ENCODE results near the gene GALNT5.
"Not testable (repeated sequence)": the region's sequence is repeated elsewhere in the genome, so short reads cannot be mapped to it uniquely, and the experiment has no call there.

Gene GALNT5

GRCh38 chr2:157271590-157272203 is 14.2 kb downstream of the GALNT5 start:
- in situ Hi-C loops (cut with HindIII; ENCODE audit: low sequenced_read_pairs), result no loop called here
- H3K4me3 ChIP-seq (ENCODE audit: low read depth, low read length), result no peak overlapping the region
- TF ChIP-seq CTCF (IDR thresholded peaks at IDR 0.05; ENCODE audit: low read depth, low read length, missing control alignments), result no peak
- DNase-seq (ENCODE audit: low read depth), result no peak

GRCh38 chr2:157279311-157279710 is 21.8 kb downstream of the GALNT5 start:
- DNase-seq (ENCODE audit: low read depth); H3K4me3 ChIP-seq (ENCODE audit: low read depth, low read length); in situ Hi-C loops (cut with HindIII; ENCODE audit: low sequenced_read_pairs): not testable (repeated sequence)

- no peak for TF ChIP-seq CTCF (IDR thresholded peaks at IDR 0.05; ENCODE audit: low read depth, low read length, missing control alignments)
- no peak for DNase-seq (ENCODE audit: low read depth)
- in situ Hi-C loops (cut with HindIII; ENCODE audit: low sequenced_read_pairs), result no loop called here
- H3K4me3 ChIP-seq (ENCODE audit: low read depth, low read length), result no peak overlapping the region
Observed at GRCh38 chr2:157281316-157281715, 23.8 kb downstream of the GALNT5 start.

GRCh38 chr2:157283468-157283867 is 26.0 kb downstream of the GALNT5 start:
- no peak for DNase-seq (ENCODE audit: low read depth)
- in situ Hi-C loops (cut with HindIII; ENCODE audit: low sequenced_read_pairs), result no loop called here
- no peak overlapping the region for H3K4me3 ChIP-seq (ENCODE audit: low read depth, low read length)
- TF ChIP-seq CTCF (IDR thresholded peaks at IDR 0.05; ENCODE audit: low read depth, low read length, missing control alignments), result no peak

GRCh38 chr2:157287160-157287559 is 29.7 kb downstream of the GALNT5 start:
- in situ Hi-C loops (cut with HindIII; ENCODE audit: low sequenced_read_pairs), result no loop called here
- TF ChIP-seq CTCF (IDR thresholded peaks at IDR 0.05; ENCODE audit: low read depth, low read length, missing control alignments), result no peak
- H3K4me3 ChIP-seq (ENCODE audit: low read depth, low read length), result no peak overlapping the region
- no peak for DNase-seq (ENCODE audit: low read depth)

- H3K4me3 ChIP-seq (ENCODE audit: low read depth, low read length), result no peak overlapping the region
- DNase-seq (ENCODE audit: low read depth), result no peak
- no peak for TF ChIP-seq CTCF (IDR thresholded peaks at IDR 0.05; ENCODE audit: low read depth, low read length, missing control alignments)
- in situ Hi-C loops (cut with HindIII; ENCODE audit: low sequenced_read_pairs), result no loop called here
Observed at GRCh38 chr2:157290525-157290924, 33.0 kb downstream of the GALNT5 start.

GRCh38 chr2:157291018-157291417 is 33.5 kb downstream of the GALNT5 start:
- TF ChIP-seq CTCF (IDR thresholded peaks at IDR 0.05; ENCODE audit: low read depth, low read length, missing control alignments), result no peak
- DNase-seq (ENCODE audit: low read depth), result no peak
- H3K4me3 ChIP-seq (ENCODE audit: low read depth, low read length), result no peak overlapping the region
- in situ Hi-C loops (cut with HindIII; ENCODE audit: low sequenced_read_pairs), result no loop called here

Measured in astrocyte of the cerebellum (primary cell).